ENCODE data around the gene DCTN4.

DNA sequence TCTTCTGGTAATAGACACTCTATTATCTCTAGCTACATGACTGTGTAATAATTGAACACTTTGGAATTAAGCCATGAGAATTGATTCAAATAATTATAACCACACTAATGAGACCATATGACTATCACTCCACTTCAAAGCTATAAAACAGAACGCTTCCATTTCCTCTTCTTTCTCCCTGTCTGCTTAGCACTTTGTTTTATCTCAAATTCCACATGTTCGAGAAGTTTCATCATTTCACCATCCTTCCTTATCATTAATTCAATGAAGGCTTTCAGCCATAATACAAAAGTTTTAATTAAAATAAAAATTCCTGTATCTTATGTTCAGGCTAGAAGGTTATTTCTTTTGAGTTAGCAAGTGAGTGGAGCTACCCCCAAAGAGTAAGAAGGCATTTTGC lies 7.4 kb upstream of the DCTN4 start:
- TF ChIP-seq, protein P1, sequence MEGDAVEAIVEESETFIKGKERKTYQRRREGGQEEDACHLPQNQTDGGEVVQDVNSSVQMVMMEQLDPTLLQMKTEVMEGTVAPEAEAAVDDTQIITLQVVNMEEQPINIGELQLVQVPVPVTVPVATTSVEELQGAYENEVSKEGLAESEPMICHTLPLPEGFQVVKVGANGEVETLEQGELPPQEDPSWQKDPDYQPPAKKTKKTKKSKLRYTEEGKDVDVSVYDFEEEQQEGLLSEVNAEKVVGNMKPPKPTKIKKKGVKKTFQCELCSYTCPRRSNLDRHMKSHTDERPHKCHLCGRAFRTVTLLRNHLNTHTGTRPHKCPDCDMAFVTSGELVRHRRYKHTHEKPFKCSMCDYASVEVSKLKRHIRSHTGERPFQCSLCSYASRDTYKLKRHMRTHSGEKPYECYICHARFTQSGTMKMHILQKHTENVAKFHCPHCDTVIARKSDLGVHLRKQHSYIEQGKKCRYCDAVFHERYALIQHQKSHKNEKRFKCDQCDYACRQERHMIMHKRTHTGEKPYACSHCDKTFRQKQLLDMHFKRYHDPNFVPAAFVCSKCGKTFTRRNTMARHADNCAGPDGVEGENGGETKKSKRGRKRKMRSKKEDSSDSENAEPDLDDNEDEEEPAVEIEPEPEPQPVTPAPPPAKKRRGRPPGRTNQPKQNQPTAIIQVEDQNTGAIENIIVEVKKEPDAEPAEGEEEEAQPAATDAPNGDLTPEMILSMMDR (IDR thresholded peaks at IDR 0.05) = no peak
- TF ChIP-seq POLR2A (IDR thresholded peaks at IDR 0.05) = no peak

Data from adrenal gland (tissue), 5 donors.